Activated naive CD4-positive, alpha-beta T cell treated with anti-CD3 and anti-CD28 coated beads, Interleukin-2, amount 10 ng/mL, durations not matched to agents 5 hours and 36 hours (primary cell): ENCODE results near the gene CAMK4. TPM values are rescaled to one million over a fixed set of nuclear protein-coding genes. Genes with fewer than 3 reads are reported as not detected.

ENCODE experiments used
- total RNA-seq, 2 experiments: library from RNA; stranded (reverse); gene quantifications; one replicate each; pipeline ENCODE4 v1.2.3, GENCODE V29; 2021

The CAMK4 gene
- total RNA-seq: 100 to 1,000 TPM; 130 to 131 TPM

DNA sequence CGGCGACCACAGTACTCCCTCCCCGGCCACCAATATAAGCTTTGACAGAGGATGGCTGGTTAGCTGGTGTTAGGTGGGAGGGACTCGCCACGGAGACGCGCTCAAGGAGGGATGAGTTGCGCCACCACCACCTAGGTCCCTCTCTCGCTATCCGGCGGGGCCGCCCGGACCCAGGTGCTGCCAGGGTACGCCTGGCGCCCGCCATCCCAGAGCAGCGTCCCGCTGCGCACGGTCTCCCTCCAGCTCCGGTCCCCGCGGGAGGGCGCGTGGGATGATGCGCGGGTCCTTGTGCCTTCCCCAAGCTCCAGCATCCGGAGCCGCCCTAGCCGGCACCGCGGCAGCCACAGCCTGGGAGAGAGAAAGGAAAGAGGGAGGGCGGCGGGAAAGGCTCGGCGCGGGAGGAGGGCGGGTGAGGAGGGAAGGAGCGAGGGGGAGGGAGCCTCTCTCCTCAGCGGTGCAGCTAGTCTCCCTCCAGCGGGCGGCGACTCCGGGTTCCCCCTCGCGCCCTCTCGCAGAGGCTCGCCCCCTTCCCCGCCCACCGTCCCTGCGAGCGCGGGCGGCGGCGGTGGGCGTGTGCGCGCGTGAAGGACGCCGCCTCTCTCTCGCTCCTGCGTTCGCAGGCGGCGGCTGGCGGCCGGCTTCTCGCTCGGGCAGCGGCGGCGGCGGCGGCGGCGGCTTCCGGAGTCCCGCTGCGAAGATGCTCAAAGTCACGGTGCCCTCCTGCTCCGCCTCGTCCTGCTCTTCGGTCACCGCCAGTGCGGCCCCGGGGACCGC, at the start of gene CAMK4:
Gene CAMK4, plus strand, starts transcription at position 598 of the 774 bp plus-strand sequence. Its CDS starts 100 bp downstream, at position 698.

DNA sequence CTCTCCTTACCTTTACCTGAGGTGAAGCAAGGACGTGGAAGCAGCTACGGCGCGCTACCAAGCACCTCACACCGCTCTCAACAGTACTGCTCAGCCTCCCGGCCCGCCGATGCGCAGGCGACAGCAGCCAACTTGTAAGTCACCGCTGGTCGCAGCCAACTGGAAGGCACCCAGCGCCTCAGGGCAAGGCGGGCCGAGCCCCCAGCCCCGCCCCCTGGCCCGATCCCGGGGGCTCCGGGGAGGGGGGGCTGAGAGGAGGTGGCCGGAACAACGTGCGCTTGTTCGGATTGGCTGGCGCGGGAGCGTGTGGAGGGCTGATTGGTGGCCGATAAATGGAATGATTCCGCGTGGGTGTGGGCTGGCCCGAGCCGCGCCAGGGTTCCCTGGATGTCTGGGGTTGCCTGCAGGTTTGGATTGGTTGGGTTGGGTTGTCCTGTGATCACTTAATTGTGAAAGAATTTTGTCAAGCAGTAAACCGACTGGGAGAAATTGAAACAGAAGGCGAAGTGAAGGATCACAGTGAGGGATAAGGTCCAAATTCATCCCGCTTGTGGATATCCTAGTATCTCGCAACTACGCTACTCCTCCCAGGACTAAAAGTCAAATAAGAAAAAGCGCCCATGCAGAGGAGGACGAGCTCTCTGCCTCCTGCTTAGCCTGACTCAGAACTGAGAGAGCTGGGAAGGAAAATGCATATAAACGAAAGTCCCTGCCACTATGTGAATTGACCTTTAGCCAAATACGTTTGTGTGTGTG, 288.4 kb downstream of the CAMK4 start, which contains the start of gene STARD4:
Gene STARD4, minus strand, starts transcription at position 161 of the 756 bp plus-strand sequence. CDS start 5,102 bp downstream, outside the sequence.

Other genes with a start within 250 kb of the CAMK4 start
- gene TSLP, start 152.7 kb upstream of the CAMK4 start, total RNA-seq: under 1 TPM in 1 of 2 experiments, not detected in 1; 0.18 TPM
- gene WDR36, start 132.0 kb upstream of the CAMK4 start, total RNA-seq: 10 to 100 TPM; 26.0 to 27.6 TPM